B cell (primary cell): ENCODE results near the gene SLC13A3.

Source experiments
- EZH2 ChIP-seq: IDR thresholded peaks from 2 replicates; pipeline ENCODE4 v1.6.1; 2012; ENCODE audit warnings: borderline replicate concordance, low read depth, mild to moderate bottlenecking, moderate library complexity, low read length; ENCODE audit not compliant: insufficient read depth, poor library complexity, severe bottlenecking
- TF ChIP-seq, protein P1 (sequence below): fragments of 200-600 bp; IDR thresholded peaks from one replicate; pipeline ENCODE4 v1.8.0; 2022; ENCODE audit warnings: antibody characterized with exemption, mild to moderate bottlenecking

DNA sequence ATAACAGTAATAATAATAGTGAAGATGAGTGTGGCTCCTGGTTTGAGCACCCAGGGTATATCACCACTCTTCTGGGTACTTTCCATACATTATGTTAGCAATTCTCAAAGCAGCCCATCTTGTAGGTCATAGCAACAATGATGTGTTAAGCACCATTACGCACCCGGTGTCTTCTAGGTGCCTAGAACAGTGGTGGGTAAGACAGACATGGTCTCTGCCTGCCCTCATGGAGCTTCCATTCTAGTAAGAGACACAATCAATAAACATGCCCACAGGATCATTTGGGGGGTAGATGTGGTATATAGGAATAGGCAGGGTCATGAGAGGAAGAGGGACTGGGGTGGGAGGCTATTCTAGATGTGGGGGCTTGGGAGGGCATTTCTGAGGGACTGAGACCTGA lies 79.8 kb downstream of the SLC13A3 start:
- TF ChIP-seq, protein P1, sequence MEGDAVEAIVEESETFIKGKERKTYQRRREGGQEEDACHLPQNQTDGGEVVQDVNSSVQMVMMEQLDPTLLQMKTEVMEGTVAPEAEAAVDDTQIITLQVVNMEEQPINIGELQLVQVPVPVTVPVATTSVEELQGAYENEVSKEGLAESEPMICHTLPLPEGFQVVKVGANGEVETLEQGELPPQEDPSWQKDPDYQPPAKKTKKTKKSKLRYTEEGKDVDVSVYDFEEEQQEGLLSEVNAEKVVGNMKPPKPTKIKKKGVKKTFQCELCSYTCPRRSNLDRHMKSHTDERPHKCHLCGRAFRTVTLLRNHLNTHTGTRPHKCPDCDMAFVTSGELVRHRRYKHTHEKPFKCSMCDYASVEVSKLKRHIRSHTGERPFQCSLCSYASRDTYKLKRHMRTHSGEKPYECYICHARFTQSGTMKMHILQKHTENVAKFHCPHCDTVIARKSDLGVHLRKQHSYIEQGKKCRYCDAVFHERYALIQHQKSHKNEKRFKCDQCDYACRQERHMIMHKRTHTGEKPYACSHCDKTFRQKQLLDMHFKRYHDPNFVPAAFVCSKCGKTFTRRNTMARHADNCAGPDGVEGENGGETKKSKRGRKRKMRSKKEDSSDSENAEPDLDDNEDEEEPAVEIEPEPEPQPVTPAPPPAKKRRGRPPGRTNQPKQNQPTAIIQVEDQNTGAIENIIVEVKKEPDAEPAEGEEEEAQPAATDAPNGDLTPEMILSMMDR, result no peak
- TF ChIP-seq EZH2, result no peak
